Measurements from ENCODE around the gene KAT14. TPM values are rescaled to one million over a fixed set of nuclear protein-coding genes. Genes with fewer than 3 reads are reported as not detected.
"Not testable (repeated sequence)": the region's sequence is repeated elsewhere in the genome, so short reads cannot be mapped to it uniquely, and the experiment has no call there.

The KAT14 gene
- total RNA-seq, 1 experiment from 2014 or later, result 24.1 TPM

- no peak for TF ChIP-seq MLX (CRISPR knock-in tag; IDR thresholded peaks at IDR 0.05)
- no peak for TF ChIP-seq CDX4 (CRISPR knock-in tag; IDR thresholded peaks at IDR 0.05; ENCODE audit: borderline replicate concordance)
- TF ChIP-seq GTF2I (CRISPR knock-in tag; conservative IDR thresholded peaks at IDR 0.05), result no peak
- TF ChIP-seq TEAD1 (CRISPR knock-in tag; IDR thresholded peaks at IDR 0.05), result peak; percentile 94
- peak; percentile 94 for TF ChIP-seq USF2 (CRISPR knock-in tag; IDR thresholded peaks at IDR 0.05)
- TF ChIP-seq FOXP4 (CRISPR knock-in tag; IDR thresholded peaks at IDR 0.05), result peak; percentile 93; the same call in 1 of the 2 replicates
- TF ChIP-seq ZSCAN18 (CRISPR knock-in tag; IDR thresholded peaks at IDR 0.05), result no peak
- TF ChIP-seq ZNF219 (CRISPR knock-in tag; IDR thresholded peaks at IDR 0.05; ENCODE audit: borderline replicate concordance), result no peak
- TF ChIP-seq MYBL2 (CRISPR knock-in tag; IDR thresholded peaks at IDR 0.05), result peak; percentile 95
- TF ChIP-seq ZNF263 (CRISPR knock-in tag; IDR thresholded peaks at IDR 0.05; ENCODE audit: low read depth), result 0 out of 2 replicates have a peak, but pooled peaks have one; percentile 49
- no peak for TF ChIP-seq ELF4 (CRISPR knock-in tag; IDR thresholded peaks at IDR 0.05; ENCODE audit: low read depth)
- TF ChIP-seq ESRRA (CRISPR knock-in tag; IDR thresholded peaks at IDR 0.05; ENCODE audit: borderline replicate concordance), result no peak; the same call in 1 of the 2 replicates
- TF ChIP-seq PRRX2 (CRISPR knock-in tag; IDR thresholded peaks at IDR 0.05), result no peak
- no peak for TF ChIP-seq EMX1 (CRISPR knock-in tag; IDR thresholded peaks at IDR 0.05)
- no peak for TF ChIP-seq E2F4 (CRISPR knock-in tag; IDR thresholded peaks at IDR 0.05; ENCODE audit: borderline replicate concordance, low read depth)
- TF ChIP-seq SMAD4 (CRISPR knock-in tag; IDR thresholded peaks at IDR 0.05), result 0 out of 2 replicates have a peak, but pooled peaks have one; percentile 48
- TF ChIP-seq IRF1 (CRISPR knock-in tag; IDR thresholded peaks at IDR 0.05), result peak; percentile 87
- TF ChIP-seq ZBTB21 (CRISPR knock-in tag; IDR thresholded peaks at IDR 0.05; ENCODE audit: borderline replicate concordance), result peak; percentile 89
- no peak for TF ChIP-seq MXD4 (CRISPR knock-in tag; IDR thresholded peaks at IDR 0.05; ENCODE audit: borderline replicate concordance)
- TF ChIP-seq ETV6 (CRISPR knock-in tag; IDR thresholded peaks at IDR 0.05), result peak; percentile 92
- peak; percentile 28; the same call in 1 of the 2 replicates for TF ChIP-seq NR2C2 (CRISPR knock-in tag; IDR thresholded peaks at IDR 0.05)
These were observed at the start of gene KAT14, which contains the start of gene PET117 (continued) for GRCh38 chr20:18137412-18138265.

- H3K27me3 Mint-ChIP-seq (ENCODE audit: low read depth); H3K9me3 Mint-ChIP-seq; H3K4me3 Mint-ChIP-seq; H3K27ac Mint-ChIP-seq; ATAC-seq; DNase-seq (ENCODE audit: low spot score); H3K36me3 Mint-ChIP-seq; CTCF ChIA-PET; POLR2A ChIA-PET; H3K4me1 Mint-ChIP-seq: not testable (repeated sequence)
These were observed 49.4 kb upstream of the KAT14 start for GRCh38 chr20:18088298-18088697.

- H3K4me3 Mint-ChIP-seq; H3K27me3 Mint-ChIP-seq (ENCODE audit: low read depth); ATAC-seq; H3K9me3 Mint-ChIP-seq; DNase-seq (ENCODE audit: low spot score); CTCF ChIA-PET; H3K4me1 Mint-ChIP-seq; H3K27ac Mint-ChIP-seq; H3K36me3 Mint-ChIP-seq; POLR2A ChIA-PET: not testable (repeated sequence)
These were observed 48.8 kb upstream of the KAT14 start for GRCh38 chr20:18088841-18089240.
